MCF 10A (cell line): ENCODE data around the gene ECT2L. TPM values are rescaled to one million over a fixed set of nuclear protein-coding genes. Genes with fewer than 3 reads are reported as not detected.

ENCODE experiments used
- BruUV-seq: library from RNA; stranded (reverse); fragments of 400-500 nt; replicated peaks from 2 replicates; lab custom pipeline; 2021; lab: Mats Ljungman, UMichigan
- CTCF ChIA-PET: fragments of 300-600 bp; sonication (Branson Sonifier 250); formaldehyde crosslinking; extraction: SDS; loops from one replicate; lab custom pipeline; 2021; ENCODE audit warnings: antibody characterized with exemption, inconsistent platforms; lab: Yijun Ruan, JAX
- POLR2A ChIA-PET: fragments of 300-600, 350-650 bp; sonication (Branson Sonifier 250); formaldehyde crosslinking; extraction: SDS; loops from one replicate; lab custom pipeline; 2020; ENCODE audit warnings: antibody characterized with exemption, inconsistent platforms; lab: Yijun Ruan, JAX
- DNase-seq: peaks from one replicate; pipeline ENCODE4 v3.0.0-alpha.2; 2018; ENCODE audit not compliant: unreplicated experiment
- H3K27ac Mint-ChIP-seq: one replicate; pipeline ENCODE4 v1.8.0; 2022; ENCODE audit warnings: mild to moderate bottlenecking, low read depth, mixed read lengths; ENCODE audit not compliant: unreplicated experiment
- H3K27me3 Mint-ChIP-seq: one replicate; pipeline ENCODE4 v1.8.0; 2022; ENCODE audit warnings: mixed read lengths; ENCODE audit not compliant: insufficient read depth, unreplicated experiment
- H3K36me3 Mint-ChIP-seq: one replicate; pipeline ENCODE4 v1.8.0; 2022; ENCODE audit warnings: mild to moderate bottlenecking, moderate library complexity, mixed read lengths; ENCODE audit not compliant: insufficient read depth, unreplicated experiment
- H3K4me1 Mint-ChIP-seq: one replicate; pipeline ENCODE4 v1.8.0; 2022; ENCODE audit warnings: mixed read lengths; ENCODE audit not compliant: insufficient read depth, unreplicated experiment
- H3K4me3 Mint-ChIP-seq: one replicate; pipeline ENCODE4 v1.8.0; 2022; ENCODE audit warnings: mild to moderate bottlenecking, moderate library complexity, mixed read lengths; ENCODE audit not compliant: unreplicated experiment
- H3K9me3 Mint-ChIP-seq: one replicate; pipeline ENCODE4 v1.8.0; 2022; ENCODE audit warnings: mixed read lengths; ENCODE audit not compliant: unreplicated experiment
- intact Hi-C: fragments of 100-400 bp; cut with micrococcal nuclease; formaldehyde crosslinking; loops from 2 replicates; pipeline ENCODE4 v1.14.1; 2022
- total RNA-seq: library from RNA; stranded (reverse); gene quantifications from 2 replicates; pipeline ENCODE4 v1.2.3, GENCODE V29; 2022
- TF ChIP-seq, protein P1 (sequence below): fragments of 200-600 bp; IDR thresholded peaks from one replicate; pipeline ENCODE4 v1.8.0; 2022; ENCODE audit warnings: antibody characterized with exemption, mild to moderate bottlenecking; ENCODE audit not compliant: unreplicated experiment

ECT2L gene
- total RNA-seq, 1 experiment from 2014 or later: not detected

DNA sequence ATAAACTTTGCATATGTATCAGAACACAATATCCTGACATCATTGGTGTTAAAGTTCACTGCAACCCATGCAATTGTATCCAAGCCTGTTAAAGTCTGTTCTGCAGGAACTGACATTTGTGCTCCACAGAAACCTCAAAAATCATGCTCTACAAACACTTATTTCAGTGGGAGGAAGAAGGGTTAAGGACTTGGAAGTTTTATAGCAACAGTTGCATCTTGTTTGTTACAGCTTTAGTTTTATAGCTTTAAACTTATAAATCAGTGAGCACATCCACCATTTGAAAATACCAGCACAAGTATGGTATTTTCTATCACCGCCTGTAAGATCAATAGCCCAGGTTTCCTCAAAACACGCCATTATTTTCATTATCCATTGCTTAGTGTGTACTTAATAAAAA is 884 bp downstream of the ECT2L start:
- no peaks in the 10 kb centered on the region for H3K27me3 Mint-ChIP-seq
- H3K9me3 Mint-ChIP-seq: no peaks in the 10 kb centered on the region
- TF ChIP-seq, protein P1, sequence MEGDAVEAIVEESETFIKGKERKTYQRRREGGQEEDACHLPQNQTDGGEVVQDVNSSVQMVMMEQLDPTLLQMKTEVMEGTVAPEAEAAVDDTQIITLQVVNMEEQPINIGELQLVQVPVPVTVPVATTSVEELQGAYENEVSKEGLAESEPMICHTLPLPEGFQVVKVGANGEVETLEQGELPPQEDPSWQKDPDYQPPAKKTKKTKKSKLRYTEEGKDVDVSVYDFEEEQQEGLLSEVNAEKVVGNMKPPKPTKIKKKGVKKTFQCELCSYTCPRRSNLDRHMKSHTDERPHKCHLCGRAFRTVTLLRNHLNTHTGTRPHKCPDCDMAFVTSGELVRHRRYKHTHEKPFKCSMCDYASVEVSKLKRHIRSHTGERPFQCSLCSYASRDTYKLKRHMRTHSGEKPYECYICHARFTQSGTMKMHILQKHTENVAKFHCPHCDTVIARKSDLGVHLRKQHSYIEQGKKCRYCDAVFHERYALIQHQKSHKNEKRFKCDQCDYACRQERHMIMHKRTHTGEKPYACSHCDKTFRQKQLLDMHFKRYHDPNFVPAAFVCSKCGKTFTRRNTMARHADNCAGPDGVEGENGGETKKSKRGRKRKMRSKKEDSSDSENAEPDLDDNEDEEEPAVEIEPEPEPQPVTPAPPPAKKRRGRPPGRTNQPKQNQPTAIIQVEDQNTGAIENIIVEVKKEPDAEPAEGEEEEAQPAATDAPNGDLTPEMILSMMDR: no peak
- DNase-seq: no peak
- no peak overlapping the region for H3K27ac Mint-ChIP-seq
- intact Hi-C loops: no loop called here
- no peaks in the 10 kb centered on the region for H3K4me1 Mint-ChIP-seq
- POLR2A ChIA-PET: interaction anchor here (0.9 kb wide), 1 partner anchor 9 kb away, joined by 3 read pairs; no protein-coding TSS in a partner anchor
- H3K36me3 Mint-ChIP-seq: peaks cover 6% of the 10 kb centered on the region
- no peak overlapping the region for H3K4me3 Mint-ChIP-seq
- no TSS peak for BruUV-seq
- CTCF ChIA-PET: interaction anchor here (0.7 kb wide), 1 partner anchor 84 kb away, joined by 3 read pairs; no protein-coding TSS in a partner anchor

DNA sequence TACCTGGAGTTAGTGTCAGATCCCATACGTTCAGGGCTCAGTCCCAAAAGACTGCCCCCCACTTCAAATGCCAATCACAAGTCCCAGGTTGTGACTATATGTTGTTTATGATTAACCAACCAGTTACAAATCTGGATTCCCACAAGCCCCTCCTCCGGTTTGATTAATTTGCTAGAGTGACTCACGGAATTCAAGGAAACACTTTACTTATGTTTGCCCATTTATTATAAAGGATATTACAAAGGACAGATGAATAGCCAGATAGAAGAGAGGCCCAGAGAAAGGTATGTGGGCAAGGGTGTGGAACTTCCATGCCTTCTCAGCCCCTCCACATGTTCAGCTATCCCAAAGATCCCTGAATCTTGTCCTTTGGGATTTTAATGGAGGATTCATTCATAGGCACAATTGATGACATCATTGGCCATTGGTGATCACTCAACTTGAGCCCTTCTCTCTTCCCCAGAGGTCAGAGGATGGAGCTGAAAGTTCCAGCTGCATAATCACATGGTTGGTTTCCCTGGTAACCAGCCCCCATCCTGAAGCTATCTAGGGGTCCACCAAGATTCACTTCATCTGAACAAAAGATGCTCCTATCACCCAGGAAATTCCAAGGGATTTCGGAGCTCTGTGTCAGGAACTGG is 2.0 kb downstream of the ECT2L start:
- TF ChIP-seq, protein P1: no peak
- ChIA-PET POLR2A (no interaction called here), CTCF (interaction anchor here (0.6 to 0.8 kb wide), 2 partner anchors 18 to 833 kb away, joined by 3 read pairs; no protein-coding TSS in a partner anchor)
- no peaks in the 10 kb centered on the region for H3K9me3 Mint-ChIP-seq
- intact Hi-C loops: no loop called here
- H3K27ac Mint-ChIP-seq: no peak overlapping the region
- no peaks in the 10 kb centered on the region for H3K4me1 Mint-ChIP-seq
- BruUV-seq: no TSS peak
- DNase-seq: no peak
- H3K27me3 Mint-ChIP-seq: no peaks in the 10 kb centered on the region
- H3K36me3 Mint-ChIP-seq: peaks cover 6% of the 10 kb centered on the region
- no peak overlapping the region for H3K4me3 Mint-ChIP-seq

DNA sequence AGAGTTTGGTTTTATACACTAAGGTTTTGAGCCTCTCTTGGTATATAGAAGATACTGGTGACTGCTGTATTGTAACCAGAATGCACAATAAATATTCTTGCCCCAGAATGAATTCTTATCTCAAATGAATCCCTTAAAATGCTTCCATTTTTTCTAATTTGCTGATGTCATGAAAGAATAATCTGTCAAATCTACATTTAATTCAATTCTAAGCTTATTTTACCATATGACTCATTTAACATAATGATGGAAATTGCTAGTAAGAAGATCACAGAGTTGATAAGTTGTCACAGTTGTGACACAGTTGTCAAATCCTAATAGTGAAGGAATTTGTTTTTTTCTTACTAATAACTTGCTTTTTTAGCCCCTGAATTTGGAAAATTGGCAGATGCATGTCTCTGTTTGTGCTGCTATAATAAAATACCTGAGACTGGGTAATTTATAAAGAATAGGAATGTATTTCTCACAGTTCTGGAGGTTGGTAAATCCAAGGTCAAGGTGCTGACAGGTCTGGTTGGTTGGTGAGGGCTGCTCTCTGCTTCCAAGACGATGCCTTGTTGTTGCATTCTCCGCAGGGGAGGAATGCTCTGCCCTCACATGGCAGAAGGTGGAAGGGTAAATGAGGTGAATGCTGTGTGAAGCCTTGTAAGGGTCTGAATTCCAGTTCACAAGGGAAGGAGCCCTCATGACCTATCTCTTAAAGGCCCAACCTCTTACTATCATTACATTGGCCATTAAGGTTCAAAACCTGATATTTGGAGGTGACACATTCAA is 4.7 kb downstream of the ECT2L start:
- CTCF ChIA-PET: interaction anchor here (1.6 kb wide), 1 partner anchor 15 kb away, joined by 6 read pairs; no protein-coding TSS in a partner anchor
- POLR2A ChIA-PET: interaction anchor here (0.6 to 1.0 kb wide), 2 partner anchors 27 to 680 kb away, joined by 3 to 6 read pairs; partner anchors contain the start of gene CCDC28A

More for the DNA sequence above, 4.7 kb downstream of the ECT2L start:
- no peak overlapping the region for H3K27ac Mint-ChIP-seq
- no TSS peak for BruUV-seq
- no peaks in the 10 kb centered on the region for H3K27me3 Mint-ChIP-seq
- peaks cover 6% of the 10 kb centered on the region for H3K36me3 Mint-ChIP-seq
- TF ChIP-seq, protein P1: no peak
- DNase-seq: no peak
- no peaks in the 10 kb centered on the region for H3K4me1 Mint-ChIP-seq
- no peaks in the 10 kb centered on the region for H3K9me3 Mint-ChIP-seq
- H3K4me3 Mint-ChIP-seq: no peak overlapping the region
- intact Hi-C loops: no loop called here
